GM21390 (cell line): ENCODE data around the gene TMEM184A.

Experiments
- ATAC-seq: cut with Tn5 transposase; IDR thresholded peaks from one replicate; pipeline ENCODE4 v1.9.1; 2021; ENCODE audit not compliant: unreplicated experiment

TMEM184A gene

DNA sequence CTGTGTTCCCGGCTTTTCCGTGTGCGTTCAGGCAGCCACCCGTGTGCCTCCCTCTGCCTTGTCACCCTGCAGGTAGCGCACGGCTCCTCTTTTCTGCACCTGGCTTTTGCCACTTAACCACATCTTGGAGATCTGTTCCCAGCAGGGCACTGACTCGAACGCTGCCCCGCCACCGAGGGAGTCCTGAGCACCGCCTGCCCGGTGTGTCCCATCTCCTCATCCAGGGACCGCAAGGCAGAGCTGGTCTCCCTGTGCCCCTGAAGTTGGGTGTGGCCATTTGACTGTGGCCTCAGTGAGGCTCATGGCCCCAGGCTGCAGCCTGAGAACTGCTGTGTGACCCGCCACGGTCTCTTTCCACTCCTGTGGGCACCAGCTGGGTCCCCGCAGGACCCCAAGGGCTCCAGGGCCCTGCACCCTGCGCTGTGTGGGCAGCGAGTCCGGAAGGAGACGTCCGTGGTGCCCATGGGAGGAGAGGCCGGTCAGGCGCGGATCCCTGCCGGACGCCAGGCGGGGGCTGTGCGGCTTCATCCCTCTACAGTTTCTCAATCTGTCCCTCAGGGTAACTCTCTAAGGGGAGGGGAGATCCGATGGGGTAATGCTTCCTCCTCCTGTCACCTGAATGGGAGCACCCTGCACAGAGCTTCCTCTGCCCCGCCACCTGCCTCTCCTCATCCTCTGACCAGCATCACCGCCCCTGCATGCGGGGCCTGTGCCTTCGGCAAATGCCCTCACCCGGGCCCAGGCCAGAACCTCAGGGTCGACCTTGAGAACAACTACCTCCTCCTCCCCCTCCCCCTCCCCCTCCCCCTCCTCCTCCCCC is 50.1 kb downstream of the TMEM184A start:
- ATAC-seq = no peak

DNA sequence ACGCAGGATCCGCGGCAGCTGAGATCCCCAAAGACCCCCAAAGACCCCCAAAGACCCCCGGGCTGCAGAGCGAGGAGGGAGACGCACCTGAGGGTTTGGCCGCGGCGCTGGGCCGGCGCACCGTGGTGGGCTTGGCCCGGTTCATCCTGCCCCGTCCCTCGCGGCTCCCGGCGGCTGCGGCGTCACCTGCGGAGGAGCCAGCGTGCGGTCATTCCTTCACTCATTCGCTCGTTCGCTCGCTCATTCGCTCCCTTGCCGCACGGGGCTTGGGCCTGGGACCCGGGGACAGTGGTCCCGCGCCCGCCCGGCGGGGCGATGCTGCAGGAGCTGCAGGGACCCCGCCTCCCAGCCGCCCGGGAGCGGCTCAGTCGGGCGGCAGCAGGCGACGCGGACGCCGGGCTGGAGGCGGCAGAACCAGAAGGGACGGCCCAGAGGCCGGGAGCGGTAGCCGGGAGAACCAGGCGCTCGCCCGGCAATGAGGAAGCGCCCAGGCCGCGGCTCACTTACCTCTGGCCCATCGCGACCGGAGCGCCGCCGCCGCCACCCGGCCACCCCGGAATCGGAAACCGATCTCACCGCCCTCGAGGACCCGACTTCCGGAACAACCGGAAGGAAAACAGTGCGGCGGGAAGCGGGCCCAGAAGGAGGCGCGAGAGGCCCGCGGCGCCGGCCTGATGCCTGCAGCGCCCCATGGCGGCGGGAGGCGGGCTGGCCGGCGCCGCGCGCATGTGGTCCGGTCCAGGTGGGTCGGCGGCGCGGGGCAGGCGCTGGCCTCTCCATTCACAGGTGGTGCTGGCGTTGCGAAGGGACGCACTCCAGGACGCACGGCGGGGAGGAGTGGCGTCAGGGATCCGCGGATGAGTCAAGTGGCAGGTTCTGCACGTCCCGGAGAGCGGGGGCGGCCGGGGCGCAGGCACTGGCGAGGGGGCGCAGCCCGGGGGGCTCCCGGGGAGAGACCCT is 51.9 kb downstream of the TMEM184A start, which contains the start of gene INTS1:
Gene INTS1 (minus strand): TSS at position 574 of the 960 bp plus-strand sequence. CDS start 429 bp downstream, at position 145.
- ATAC-seq = peak; percentile 82

DNA sequence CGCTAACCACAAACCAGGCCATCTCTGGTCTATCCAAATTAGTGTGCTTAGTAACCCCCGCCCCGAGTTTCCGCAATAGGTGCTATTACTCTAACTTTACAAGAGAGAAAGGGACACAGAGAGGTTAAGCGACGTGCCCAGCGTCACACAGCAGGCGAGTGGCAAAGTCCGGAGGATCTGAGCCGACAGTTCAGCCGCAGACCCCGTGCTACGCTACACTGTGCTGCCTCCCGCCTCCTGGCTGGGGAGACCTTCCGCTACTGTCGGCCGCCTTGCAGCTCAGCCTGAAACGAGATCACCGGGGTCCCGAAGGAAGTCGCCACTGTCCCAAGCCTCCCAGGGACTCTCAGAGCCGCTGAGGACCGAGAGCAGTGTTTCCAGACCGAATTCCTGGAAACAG is 52.6 kb downstream of the TMEM184A start:
- ATAC-seq = no peak

DNA sequence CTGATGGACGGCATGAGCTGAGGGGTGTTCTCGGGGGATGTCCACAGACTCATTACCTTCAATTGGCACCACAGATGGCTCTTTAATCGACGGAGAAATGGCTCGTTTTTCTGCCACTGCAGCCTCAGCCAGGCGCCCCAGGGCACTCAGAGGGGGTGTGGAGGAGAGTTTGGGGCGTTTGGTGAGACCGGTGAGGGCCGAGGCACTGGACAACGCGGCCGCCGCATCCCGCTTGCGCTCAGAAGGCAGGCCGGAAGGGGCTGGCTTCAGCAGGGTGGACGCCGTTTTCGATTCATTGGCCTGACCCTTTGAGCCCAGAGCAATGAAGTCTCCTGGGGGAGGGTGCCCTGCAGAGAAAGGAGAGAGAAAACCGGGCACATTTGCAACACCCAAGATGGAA is 53.2 kb downstream of the TMEM184A start:
- ATAC-seq = no peak

DNA sequence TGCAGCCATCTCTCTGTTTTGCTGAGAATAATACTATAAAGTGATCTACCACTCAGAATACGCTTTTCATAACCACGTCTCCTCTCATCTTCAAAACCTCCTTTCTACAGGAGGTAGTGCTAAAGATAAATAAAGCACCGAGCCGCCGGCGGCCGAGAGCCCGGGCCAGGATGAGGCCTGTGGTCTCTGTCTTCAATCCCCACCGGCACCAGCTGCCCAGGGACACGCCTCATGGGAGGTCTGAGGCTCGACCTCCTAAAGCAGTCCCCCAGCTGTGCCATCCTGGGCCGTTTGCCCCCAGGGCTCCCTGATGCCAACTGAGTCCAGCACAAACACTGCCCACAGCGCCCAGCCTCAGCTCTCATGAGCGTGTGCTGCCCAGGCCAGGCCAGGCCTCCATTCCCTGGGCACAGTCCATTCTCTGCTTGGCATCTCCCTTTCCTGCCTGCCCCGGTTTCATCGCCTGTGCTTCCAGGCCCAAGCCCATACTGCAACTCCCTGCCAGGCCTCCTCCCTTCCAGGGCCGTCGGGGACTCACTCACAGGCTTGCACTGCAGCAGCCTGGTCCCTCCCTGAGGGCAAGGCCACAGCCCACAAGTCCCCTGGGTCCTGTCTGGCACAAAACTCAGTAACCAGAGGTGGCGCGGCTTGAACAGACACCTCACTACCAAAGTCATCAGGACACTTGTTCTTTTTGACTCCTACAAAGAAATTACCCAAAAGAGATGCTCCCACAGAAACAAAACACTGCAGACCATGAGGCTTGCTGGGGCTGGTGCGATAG is 54.3 kb downstream of the TMEM184A start:
- ATAC-seq = no peak

DNA sequence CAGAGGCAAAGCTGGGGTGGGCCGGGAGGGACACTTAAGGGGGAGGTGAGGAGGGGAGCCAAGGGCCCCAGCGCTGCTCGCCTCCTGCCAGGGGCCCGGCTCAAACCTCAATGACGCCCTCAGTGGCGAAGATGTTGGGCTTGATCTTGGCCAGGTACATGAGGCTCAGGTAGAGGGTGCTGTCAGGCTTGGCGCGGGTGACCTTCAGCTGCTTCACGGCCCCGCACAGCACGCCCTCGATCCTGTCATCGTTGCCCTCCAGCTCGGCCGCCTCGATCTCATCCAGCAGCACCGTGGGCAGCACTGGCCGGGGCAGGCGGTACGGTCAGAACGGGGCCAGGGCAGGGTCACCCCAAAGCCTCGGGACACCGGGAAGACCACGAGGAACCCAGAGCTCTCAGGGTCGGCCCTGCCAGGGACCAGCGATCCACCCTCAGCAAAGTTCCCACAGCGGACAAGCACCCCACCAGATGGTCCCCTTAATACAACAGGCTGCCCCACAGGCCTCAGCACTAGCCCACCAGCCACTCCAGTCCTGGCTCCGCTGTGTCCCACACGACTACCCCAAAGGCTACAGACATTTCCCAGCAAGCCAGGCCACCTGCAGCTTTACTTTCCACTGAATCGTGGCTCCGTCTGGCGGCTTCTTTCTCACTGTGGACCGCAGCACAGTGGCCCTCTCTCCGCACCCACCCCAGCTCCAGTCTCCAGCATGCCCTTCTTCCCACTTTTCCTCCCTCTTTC is 55.8 kb downstream of the TMEM184A start:
- no peak for ATAC-seq

DNA sequence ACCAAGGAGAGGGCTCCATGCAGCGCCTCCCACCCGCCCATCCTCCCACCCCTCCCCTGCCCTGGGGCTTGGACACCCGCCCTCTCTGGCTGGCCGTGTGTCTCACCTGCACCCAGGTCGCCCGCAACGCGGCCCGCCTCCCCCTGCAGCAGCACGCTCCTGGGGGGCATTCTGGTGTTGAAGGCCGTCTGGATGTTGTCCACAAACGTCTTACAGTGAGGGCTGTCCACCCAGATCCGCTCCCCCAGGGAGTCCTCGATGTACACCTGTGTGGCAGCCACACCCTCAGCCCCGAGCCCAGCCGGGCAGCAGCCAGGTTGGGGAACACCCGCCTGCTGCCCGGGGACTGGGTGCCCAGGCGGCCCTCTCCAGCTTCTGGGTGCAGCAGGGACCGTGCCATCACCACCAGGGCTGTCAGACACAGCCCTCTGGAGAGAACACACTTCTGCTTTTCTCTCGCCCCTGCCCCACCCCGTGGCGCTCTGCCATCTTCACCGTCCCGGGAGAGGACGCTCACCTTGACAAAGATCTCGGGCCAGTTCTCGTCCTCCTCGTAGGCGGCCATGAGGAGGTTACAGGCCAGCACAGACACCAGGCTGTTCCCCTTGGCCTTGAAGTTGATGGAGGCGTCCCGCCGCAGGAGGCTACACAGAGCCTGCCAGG is 56.5 kb downstream of the TMEM184A start:
- ATAC-seq = no peak

DNA sequence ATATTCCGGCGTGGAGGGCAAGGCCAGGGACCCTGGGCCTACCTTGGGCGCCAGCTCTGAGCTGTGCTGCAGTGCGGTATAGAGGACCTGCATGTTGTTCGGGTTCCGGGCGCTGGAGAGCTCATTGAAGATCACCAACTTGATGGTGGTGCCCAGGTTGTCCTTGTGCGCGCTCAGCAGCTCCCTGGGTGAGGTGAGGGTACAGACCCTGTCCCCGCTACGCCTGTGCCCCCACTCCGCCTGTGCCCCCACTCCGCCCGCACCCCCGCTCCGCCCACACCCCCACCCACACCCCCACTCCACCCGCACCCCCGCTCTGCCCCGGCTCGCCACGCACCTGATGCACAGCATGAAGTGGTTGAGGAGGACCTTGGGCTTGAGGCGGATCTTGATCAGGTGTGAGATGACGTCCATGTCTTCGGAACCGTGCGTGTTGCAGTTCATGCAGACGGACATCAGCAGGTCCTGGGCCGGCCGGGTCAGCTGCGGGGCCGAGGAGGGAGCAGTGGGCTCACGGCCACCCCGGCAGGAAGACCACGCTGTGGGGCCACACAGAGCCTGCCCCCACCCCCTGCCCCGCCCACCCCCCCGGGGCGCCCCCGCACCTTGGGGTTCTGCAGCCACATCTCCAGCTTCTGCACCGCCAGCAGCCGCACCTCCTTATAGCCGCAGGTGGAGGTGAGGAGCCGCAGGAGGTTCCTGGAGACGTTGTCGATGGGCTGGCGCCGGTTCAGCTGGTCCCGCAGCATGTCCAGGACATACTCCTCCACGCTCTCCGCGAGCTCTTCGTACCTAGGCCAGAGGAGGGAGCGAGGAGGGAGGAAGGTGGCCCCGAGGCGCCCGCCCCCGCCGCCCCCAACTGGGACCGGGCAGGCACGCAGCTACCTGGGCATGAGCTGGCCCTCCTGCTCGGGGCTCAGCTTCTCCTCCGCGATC is 57.4 kb downstream of the TMEM184A start:
- no peak for ATAC-seq

DNA sequence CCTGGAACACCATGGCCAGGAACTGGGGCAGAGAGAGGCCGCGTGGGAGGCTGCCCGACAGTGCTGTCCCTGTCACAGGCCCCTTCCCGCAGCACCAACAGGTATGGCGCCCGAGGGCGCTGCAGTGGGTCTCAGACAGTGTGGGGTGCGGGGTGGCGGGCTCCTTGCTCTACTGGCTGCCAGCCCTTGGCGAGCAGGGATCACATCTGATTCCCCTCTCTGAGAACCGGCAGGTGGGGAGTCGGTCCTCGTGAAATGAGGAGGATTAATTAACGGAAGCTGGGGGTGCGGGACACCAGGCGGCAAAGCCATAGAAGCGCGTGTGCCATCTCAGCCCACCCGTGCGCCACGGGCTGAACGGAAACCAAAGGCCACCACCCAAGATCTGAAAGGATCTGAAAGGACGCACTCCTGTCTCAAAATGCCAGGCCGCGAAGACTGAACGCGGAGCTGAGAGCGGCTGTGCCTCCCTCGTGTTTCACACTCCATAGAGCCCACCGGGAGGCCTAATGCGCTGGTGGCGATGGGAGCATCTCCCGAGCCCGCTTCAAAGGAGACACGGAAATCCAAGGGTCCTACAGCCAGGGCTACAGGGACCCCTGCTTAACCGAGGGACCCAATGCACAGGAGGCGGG is 58.6 kb downstream of the TMEM184A start:
- no peak for ATAC-seq

DNA sequence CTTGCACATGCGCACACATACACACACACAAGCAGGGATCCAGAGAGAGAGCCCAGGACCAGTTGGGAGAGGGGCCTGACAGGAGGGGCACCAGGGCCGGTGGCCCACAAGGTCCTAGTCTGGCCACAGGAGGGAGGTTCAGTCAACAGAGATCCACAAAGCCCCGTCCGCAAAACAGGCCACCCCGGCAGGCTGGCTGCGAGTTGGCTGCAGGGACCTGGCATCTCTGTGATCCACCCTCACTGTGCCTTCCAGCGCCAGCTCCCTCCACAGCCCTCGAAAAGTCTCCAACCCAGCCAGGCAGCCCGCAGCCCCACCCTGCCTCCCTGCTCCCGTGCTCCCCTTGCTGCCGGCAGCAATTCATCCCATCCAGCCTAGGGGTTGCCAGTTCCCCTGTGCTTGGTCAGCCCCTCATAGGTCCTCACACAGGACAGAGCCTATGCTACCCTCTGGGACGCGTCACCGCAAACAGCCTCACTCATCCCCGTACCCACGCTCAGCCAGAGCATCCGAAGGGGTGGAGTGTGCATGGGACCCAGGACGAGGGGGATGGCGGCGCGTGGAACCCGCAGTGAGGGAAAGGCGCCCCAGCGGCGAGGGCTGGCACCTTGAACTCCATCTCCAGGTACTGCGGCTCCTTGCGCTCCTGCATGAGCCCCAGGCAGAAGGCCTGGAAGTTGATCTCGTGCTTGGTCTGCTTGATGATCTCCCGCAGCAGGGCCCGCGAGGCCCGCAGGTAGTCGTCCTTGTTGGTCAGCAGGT is 59.3 kb downstream of the TMEM184A start:
- no peak for ATAC-seq

DNA sequence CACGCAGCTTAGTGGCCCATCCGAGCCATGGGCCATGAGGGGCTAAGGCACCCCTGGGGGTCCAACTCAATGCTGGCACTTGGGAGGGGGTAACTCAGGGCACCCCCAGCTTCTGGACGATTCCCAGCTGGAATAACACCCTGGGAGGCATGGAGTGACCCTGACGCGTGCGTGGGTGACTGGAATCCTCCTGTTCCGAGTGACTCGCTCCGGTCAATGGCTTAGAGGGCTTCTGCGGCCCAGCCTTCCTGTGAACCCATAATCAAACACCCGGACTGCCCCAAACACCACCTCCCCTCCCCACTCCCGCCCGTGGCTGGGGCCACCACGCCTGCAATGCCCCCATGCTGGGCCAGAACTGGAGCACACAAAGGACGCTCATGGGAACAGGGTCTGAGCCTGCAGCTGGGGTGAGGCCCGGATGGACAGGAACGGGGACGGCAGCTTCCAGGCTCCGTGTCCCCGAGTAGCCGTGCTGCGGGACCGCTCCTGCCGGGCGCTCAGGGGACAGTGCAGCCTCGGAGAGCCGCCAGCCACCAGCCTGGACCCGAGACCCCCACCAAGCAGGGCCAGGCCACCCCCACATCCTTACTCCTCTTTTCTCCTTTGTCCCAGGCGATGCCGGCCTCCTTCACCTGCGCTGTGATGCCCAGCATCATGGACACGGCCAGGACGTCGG is 60.3 kb downstream of the TMEM184A start:
- ATAC-seq = no peak

DNA sequence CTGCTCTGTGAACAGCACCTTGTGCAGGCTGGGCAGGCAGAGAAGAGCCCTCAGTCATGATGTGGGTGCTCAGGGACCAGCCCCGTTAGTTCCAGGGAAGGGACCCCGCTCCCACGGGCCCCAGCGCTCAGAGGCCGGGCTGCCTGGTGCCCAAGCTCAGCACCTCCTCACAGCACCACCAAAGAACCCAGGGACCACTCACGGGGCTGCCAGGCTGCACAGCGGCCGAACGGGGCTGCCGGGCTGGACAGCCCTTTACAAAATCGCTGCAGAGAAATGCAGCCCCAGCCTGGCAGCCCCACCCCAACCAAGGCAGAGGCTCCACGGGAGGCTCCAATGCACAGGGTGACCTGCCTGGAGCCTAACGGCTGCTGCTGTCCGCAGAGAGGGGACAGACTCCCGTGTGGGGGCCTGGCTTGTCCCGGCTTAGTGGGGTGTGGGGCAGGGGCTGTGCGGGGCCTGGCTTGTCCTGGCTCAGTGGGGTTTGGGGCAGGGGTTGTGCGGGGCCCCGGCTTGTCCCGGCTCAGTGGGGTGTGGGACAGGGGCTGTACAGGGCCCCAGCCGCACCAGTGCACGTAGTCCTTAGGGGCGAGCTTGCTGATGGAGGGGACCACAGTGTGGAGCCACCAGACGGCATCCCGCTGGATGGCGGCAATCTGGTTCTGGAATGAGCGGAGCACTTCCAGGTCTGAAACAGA is 61.0 kb downstream of the TMEM184A start:
- no peak for ATAC-seq

DNA sequence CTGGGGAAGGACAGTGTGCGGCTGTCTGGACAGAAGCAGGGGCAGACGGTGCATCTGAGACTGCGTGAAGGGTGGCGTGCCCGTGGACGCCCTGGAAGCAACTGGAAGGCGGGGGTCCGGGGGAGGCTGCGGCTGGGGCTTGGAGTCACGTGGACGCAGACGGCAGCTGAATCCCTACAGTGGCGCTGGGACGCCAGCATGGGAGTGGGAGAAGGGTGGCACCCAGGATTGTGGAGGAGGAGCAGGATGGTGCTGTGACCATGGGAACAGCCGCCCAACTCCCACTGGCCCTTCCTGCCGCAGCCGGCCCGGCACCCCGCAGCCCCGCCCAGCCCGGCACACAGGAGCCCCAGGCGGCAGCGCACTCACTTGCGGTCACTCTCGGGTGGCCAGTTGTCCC is 61.6 kb downstream of the TMEM184A start:
- no peak for ATAC-seq

DNA sequence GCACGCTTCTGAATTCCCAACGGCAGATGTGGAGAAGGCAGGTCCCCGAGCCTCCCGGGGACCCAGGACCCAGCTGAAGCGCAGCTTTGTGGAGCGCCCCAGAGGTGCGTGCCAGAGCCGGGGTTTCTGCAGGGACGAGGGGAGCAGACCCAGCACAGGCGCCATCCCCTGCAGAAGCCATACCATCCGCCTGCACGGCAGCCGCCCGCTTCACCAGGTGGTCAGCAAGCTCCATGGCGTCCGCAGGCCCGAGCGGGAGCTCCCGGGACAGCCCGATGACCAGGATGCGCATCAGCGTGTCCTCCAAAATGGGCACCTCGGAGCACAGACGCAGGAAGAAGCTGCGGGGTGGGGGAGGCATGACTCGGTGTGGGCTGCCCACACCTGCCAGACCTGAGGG is 62.4 kb downstream of the TMEM184A start:
- ATAC-seq = no peak

DNA sequence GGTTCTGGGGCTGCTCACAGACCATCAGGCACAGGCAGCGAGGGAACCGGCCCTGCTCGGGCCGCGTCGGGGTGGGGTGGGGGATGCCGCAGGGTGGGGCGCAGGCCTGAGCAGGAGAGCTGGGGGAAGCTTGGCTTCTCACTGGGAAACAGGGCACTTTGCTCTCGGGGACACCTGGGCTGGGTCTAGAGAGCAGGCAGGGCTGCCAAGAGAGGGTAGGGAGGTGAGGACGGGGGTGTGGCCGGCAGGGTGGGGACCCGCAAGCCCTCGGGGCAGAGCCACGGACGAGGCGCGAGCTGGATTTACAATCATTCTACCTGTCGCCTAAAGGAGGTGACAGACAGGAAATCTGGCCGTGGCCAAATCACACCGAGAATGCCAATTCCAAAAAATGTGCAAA is 62.9 kb downstream of the TMEM184A start:
- ATAC-seq = no peak

DNA sequence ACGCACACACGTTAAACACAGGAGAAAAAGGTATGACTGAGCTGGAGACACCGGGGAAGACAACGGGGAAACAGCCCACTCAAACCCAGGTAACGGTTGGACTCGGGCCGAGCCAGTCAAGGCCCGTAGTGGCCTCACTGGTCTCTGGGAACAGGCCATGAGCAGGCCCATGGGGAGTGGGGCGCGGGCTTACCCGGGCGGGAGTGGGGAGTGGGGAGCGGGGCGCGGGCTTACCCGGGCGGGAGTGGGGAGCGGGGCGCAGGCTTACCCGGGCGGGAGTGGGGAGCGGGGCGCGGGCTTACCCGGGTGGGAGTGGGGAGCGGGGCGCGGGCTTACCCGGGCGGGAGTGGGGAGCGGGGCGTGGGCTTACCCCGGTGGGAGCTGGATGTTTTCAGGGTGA is 63.4 kb downstream of the TMEM184A start:
- no peak for ATAC-seq
